Progenitor cell of endocrine pancreas (in vitro differentiated cells): ENCODE measurements around the gene MRPL21. TPM values are rescaled to one million over a fixed set of nuclear protein-coding genes. Genes with fewer than 3 reads are reported as not detected.
"Not testable (repeated sequence)": the region's sequence is repeated elsewhere in the genome, so short reads cannot be mapped to it uniquely, and the experiment has no call there.

Source experiments
- DNase-seq: peaks from one replicate; pipeline ENCODE4 v3.0.0; 2021; ENCODE audit warnings: low spot score; ENCODE audit not compliant: unreplicated experiment
- H3K27ac Mint-ChIP-seq: 2 replicates; pipeline ENCODE4 v1.8.0; 2021; ENCODE audit warnings: mild to moderate bottlenecking, moderate library complexity, mixed read lengths
- H3K27me3 Mint-ChIP-seq: 2 replicates; pipeline ENCODE4 v1.8.0; 2021; ENCODE audit warnings: mixed read lengths
- H3K36me3 Mint-ChIP-seq: 2 replicates; pipeline ENCODE4 v1.8.0; 2022; ENCODE audit warnings: mixed read lengths; ENCODE audit not compliant: insufficient read depth
- H3K4me1 Mint-ChIP-seq: 2 replicates; pipeline ENCODE4 v1.8.0; 2021; ENCODE audit warnings: low read depth, mixed read lengths
- H3K4me3 Mint-ChIP-seq: 2 replicates; pipeline ENCODE4 v1.8.0; 2021; ENCODE audit warnings: low read depth, mild to moderate bottlenecking, moderate library complexity, mixed read lengths
- H3K9me3 Mint-ChIP-seq: 2 replicates; pipeline ENCODE4 v1.8.0; 2021; ENCODE audit warnings: low read depth, mixed read lengths
- CTCF ChIP-seq: fragments of 200-600 bp; sonication (generic); IDR thresholded peaks from one replicate; pipeline ENCODE4 v1.5.0; 2021; ENCODE audit warnings: antibody characterized with exemption, mild to moderate bottlenecking; ENCODE audit not compliant: unreplicated experiment
- total RNA-seq: library from RNA; stranded (reverse); gene quantifications from 2 replicates; pipeline ENCODE4 v1.2.1, GENCODE V29; 2021

MRPL21 gene
- total RNA-seq, 1 donor from 2014 or later, result 54.0 TPM

GRCh38 chr11:68863553-68864265 lies 39.9 kb downstream of the MRPL21 start:
- peaks cover 2% of the 10 kb centered on the region for H3K4me1 Mint-ChIP-seq
- no peak overlapping the region for H3K27ac Mint-ChIP-seq
- peaks cover 3% of the 10 kb centered on the region for H3K27me3 Mint-ChIP-seq
- DNase-seq, result no peak
- no peak overlapping the region for H3K4me3 Mint-ChIP-seq
- peaks cover 5% of the 10 kb centered on the region for H3K36me3 Mint-ChIP-seq
- H3K9me3 Mint-ChIP-seq, result peaks cover 8% of the 10 kb centered on the region
- TF ChIP-seq CTCF, result no peak

GRCh38 chr11:68862421-68862820 lies 41.2 kb downstream of the MRPL21 start:
- H3K27me3 Mint-ChIP-seq, result no peaks in the 10 kb centered on the region
- no peak for DNase-seq
- peaks cover 8% of the 10 kb centered on the region for H3K9me3 Mint-ChIP-seq
- peaks cover 5% of the 10 kb centered on the region for H3K36me3 Mint-ChIP-seq
- H3K4me3 Mint-ChIP-seq, result no peak overlapping the region
- no peak for TF ChIP-seq CTCF
- no peak overlapping the region for H3K27ac Mint-ChIP-seq
- H3K4me1 Mint-ChIP-seq, result no peaks in the 10 kb centered on the region

- Mint-ChIP-seq H3K9me3 (peaks cover 8% of the 10 kb centered on the region), H3K4me1 (no peaks in the 10 kb centered on the region), H3K27ac (no peak overlapping the region), H3K27me3 (peaks cover 12% of the 10 kb centered on the region), H3K36me3 (peaks cover 5% of the 10 kb centered on the region), H3K4me3 (no peak overlapping the region)
- TF ChIP-seq CTCF, result no peak
- no peak for DNase-seq
Measured at GRCh38 chr11:68859123-68859522, 44.5 kb downstream of the MRPL21 start.

GRCh38 chr11:68857037-68857586 lies 46.5 kb downstream of the MRPL21 start:
- DNase-seq, result no peak
- no peak overlapping the region for H3K27ac Mint-ChIP-seq
- H3K27me3 Mint-ChIP-seq, result peaks cover 26% of the 10 kb centered on the region
- H3K4me3 Mint-ChIP-seq, result no peak overlapping the region
- H3K4me1 Mint-ChIP-seq, result no peaks in the 10 kb centered on the region
- H3K9me3 Mint-ChIP-seq, result peaks cover 3% of the 10 kb centered on the region
- no peaks in the 10 kb centered on the region for H3K36me3 Mint-ChIP-seq
- no peak for TF ChIP-seq CTCF

- H3K36me3 Mint-ChIP-seq, DNase-seq, H3K4me3 Mint-ChIP-seq, H3K4me1 Mint-ChIP-seq, H3K9me3 Mint-ChIP-seq, H3K27ac Mint-ChIP-seq: not testable (repeated sequence)
- H3K27me3 Mint-ChIP-seq, result peaks cover 29% of the 10 kb centered on the region
Measured at GRCh38 chr11:68856425-68857030, 47.1 kb downstream of the MRPL21 start.
